ENCODE measurements around the gene PRTG.

The PRTG gene

GRCh38 chr15:55586808-55587207 is 156.1 kb downstream of the PRTG start:
- H3K4me2 ChIP-seq (ENCODE audit: low read length, poor library complexity, severe bottlenecking): peak overlapping the region; percentile 86
- no peak overlapping the region for H2AFZ ChIP-seq (ENCODE audit: low read depth, low read length)
- H2AK5ac ChIP-seq (ENCODE audit: low read length, severe bottlenecking): no peak overlapping the region
- H2BK15ac ChIP-seq (ENCODE audit: low read depth, poor library complexity, severe bottlenecking): no peak overlapping the region
- no peaks in the 10 kb centered on the region for H3K9me3 ChIP-seq (ENCODE audit: control insufficient read depth, low read length)
- peak; percentile 28 for DNase-seq
- H3K27ac ChIP-seq (ENCODE audit: low read length, poor library complexity, severe bottlenecking): no peak overlapping the region
- H2BK12ac ChIP-seq (ENCODE audit: low read length in 2 of 2): no peak overlapping the region
- peaks cover 2% of the 10 kb centered on the region for H3K4me1 ChIP-seq (ENCODE audit: control insufficient read depth, insufficient read depth, low read depth, low read length)
- H3K36me3 ChIP-seq (ENCODE audit: control insufficient read depth in 1 of 2, insufficient read depth in 2 of 2, low read depth in 1 of 2, low read length in 2 of 2): no peaks in the 10 kb centered on the region
- H3K9ac ChIP-seq (ENCODE audit: low read length): peak overlapping the region; percentile 91
- no peak overlapping the region for H2BK120ac ChIP-seq (ENCODE audit: low read depth, low read length)
- H3K23ac ChIP-seq (ENCODE audit: low read length in 2 of 2): no peak overlapping the region
- no peak overlapping the region for H3K14ac ChIP-seq (ENCODE audit: low read length in 2 of 2)
- H4K91ac ChIP-seq (ENCODE audit: low read length): no peak overlapping the region
- H3K79me1 ChIP-seq (replicated peaks; ENCODE audit: low read length, poor library complexity, severe bottlenecking): peaks cover 9% of the 10 kb centered on the region
- H3K27me3 ChIP-seq (ENCODE audit: control insufficient read depth in 1 of 2, insufficient read depth in 1 of 2, low read length in 2 of 2): no peaks in the 10 kb centered on the region
- H4K8ac ChIP-seq (ENCODE audit: low read length): no peak overlapping the region
- H3K18ac ChIP-seq (ENCODE audit: low read depth in 1 of 2, low read length in 2 of 2): no peak overlapping the region
- WGBS: 76% methylated on average over 3 of the region's 3 CpGs
- H3K4me3 ChIP-seq (ENCODE audit: insufficient read depth in 1 of 2, low read depth in 1 of 2, low read length in 2 of 2): peak overlapping the region in 1 of 2 experiments; percentile 83
- H3K4ac ChIP-seq (ENCODE audit: low read depth in 1 of 2, low read length in 2 of 2): no peak overlapping the region
- no peak overlapping the region for H2BK5ac ChIP-seq (ENCODE audit: low read depth, low read length, poor library complexity, severe bottlenecking)

GRCh38 chr15:55576943-55577342 is 166.0 kb downstream of the PRTG start:
- H3K9me3 ChIP-seq (ENCODE audit: control insufficient read depth, low read length): no peaks in the 10 kb centered on the region
- H3K18ac ChIP-seq (ENCODE audit: low read depth in 1 of 2, low read length in 2 of 2): no peak overlapping the region
- H3K23ac ChIP-seq (ENCODE audit: low read length in 2 of 2): no peak overlapping the region
- no peak overlapping the region for H2AFZ ChIP-seq (ENCODE audit: low read depth, low read length)
- no peak for DNase-seq
- no peak overlapping the region for H2BK5ac ChIP-seq (ENCODE audit: low read depth, low read length, poor library complexity, severe bottlenecking)
- WGBS: 69% methylated on average over 6 of the region's 6 CpGs
- H3K4me1 ChIP-seq (ENCODE audit: control insufficient read depth, insufficient read depth, low read depth, low read length): no peaks in the 10 kb centered on the region
- H3K4ac ChIP-seq (ENCODE audit: low read depth in 1 of 2, low read length in 2 of 2): no peak overlapping the region
- H4K91ac ChIP-seq (ENCODE audit: low read length): no peak overlapping the region
- no peak overlapping the region for H4K8ac ChIP-seq (ENCODE audit: low read length)
- H3K14ac ChIP-seq (ENCODE audit: low read length in 2 of 2): no peak overlapping the region
- no peaks in the 10 kb centered on the region for H3K27me3 ChIP-seq (ENCODE audit: control insufficient read depth in 1 of 2, insufficient read depth in 1 of 2, low read length in 2 of 2)
- no peak overlapping the region for H3K27ac ChIP-seq (ENCODE audit: low read length, poor library complexity, severe bottlenecking)
- no peak overlapping the region for H2BK120ac ChIP-seq (ENCODE audit: low read depth, low read length)
- peaks cover 7% of the 10 kb centered on the region for H3K79me1 ChIP-seq (replicated peaks; ENCODE audit: low read length, poor library complexity, severe bottlenecking)
- H2BK15ac ChIP-seq (ENCODE audit: low read depth, poor library complexity, severe bottlenecking): no peak overlapping the region
- no peak overlapping the region for H3K4me2 ChIP-seq (ENCODE audit: low read length, poor library complexity, severe bottlenecking)
- H3K4me3 ChIP-seq (ENCODE audit: insufficient read depth in 1 of 2, low read depth in 1 of 2, low read length in 2 of 2): no peak overlapping the region
- no peak overlapping the region for H2BK12ac ChIP-seq (ENCODE audit: low read length in 2 of 2)
- no peaks in the 10 kb centered on the region for H3K36me3 ChIP-seq (ENCODE audit: control insufficient read depth in 1 of 2, insufficient read depth in 2 of 2, low read depth in 1 of 2, low read length in 2 of 2)
- no peak overlapping the region for H3K9ac ChIP-seq (ENCODE audit: low read length)
- H2AK5ac ChIP-seq (ENCODE audit: low read length, severe bottlenecking): no peak overlapping the region

- Histone ChIP-seq H3K9ac (ENCODE audit: low read length) (no peak overlapping the region), H3K4me3 (ENCODE audit: insufficient read depth in 1 of 2, low read depth in 1 of 2, low read length in 2 of 2) (no peak overlapping the region), H3K4ac (ENCODE audit: low read depth in 1 of 2, low read length in 2 of 2) (no peak overlapping the region), H2BK5ac (ENCODE audit: low read depth, low read length, poor library complexity, severe bottlenecking) (no peak overlapping the region), H3K36me3 (ENCODE audit: control insufficient read depth in 1 of 2, insufficient read depth in 2 of 2, low read depth in 1 of 2, low read length in 2 of 2) (peaks cover 0 to 2% of the 10 kb centered on the region in 2 experiments), H2BK15ac (ENCODE audit: low read depth, poor library complexity, severe bottlenecking) (no peak overlapping the region), H2AFZ (ENCODE audit: low read depth, low read length) (no peak overlapping the region), H3K4me1 (ENCODE audit: control insufficient read depth, insufficient read depth, low read depth, low read length) (no peaks in the 10 kb centered on the region), H4K91ac (ENCODE audit: low read length) (no peak overlapping the region), H3K23ac (ENCODE audit: low read length in 2 of 2) (no peak overlapping the region), H3K14ac (ENCODE audit: low read length in 2 of 2) (no peak overlapping the region), H3K18ac (ENCODE audit: low read depth in 1 of 2, low read length in 2 of 2) (no peak overlapping the region), H2BK12ac (ENCODE audit: low read length in 2 of 2) (no peak overlapping the region), H2BK120ac (ENCODE audit: low read depth, low read length) (no peak overlapping the region), H2AK5ac (ENCODE audit: low read length, severe bottlenecking) (no peak overlapping the region), H4K8ac (ENCODE audit: low read length) (no peak overlapping the region), H3K27me3 (ENCODE audit: control insufficient read depth in 1 of 2, insufficient read depth in 1 of 2, low read length in 2 of 2) (no peaks in the 10 kb centered on the region), H3K9me3 (ENCODE audit: control insufficient read depth, low read length) (no peaks in the 10 kb centered on the region), H3K27ac (ENCODE audit: low read length, poor library complexity, severe bottlenecking) (no peak overlapping the region), H3K4me2 (ENCODE audit: low read length, poor library complexity, severe bottlenecking) (no peak overlapping the region), H3K79me1 (replicated peaks; ENCODE audit: low read length, poor library complexity, severe bottlenecking) (peaks cover 16% of the 10 kb centered on the region)
- no CpG with 5 or more reads among the region's 2 CpGs for WGBS
- DNase-seq: no peak
Measured at GRCh38 chr15:55574096-55574495, 168.9 kb downstream of the PRTG start.

- no peak overlapping the region for H3K4me3 ChIP-seq (ENCODE audit: insufficient read depth in 1 of 2, low read depth in 1 of 2, low read length in 2 of 2)
- H3K36me3 ChIP-seq (ENCODE audit: control insufficient read depth in 1 of 2, insufficient read depth in 2 of 2, low read depth in 1 of 2, low read length in 2 of 2): peaks cover 0 to 2% of the 10 kb centered on the region in 2 experiments
- H3K4ac ChIP-seq (ENCODE audit: low read depth in 1 of 2, low read length in 2 of 2): no peak overlapping the region
- H3K9me3 ChIP-seq (ENCODE audit: control insufficient read depth, low read length): no peaks in the 10 kb centered on the region
- H3K14ac ChIP-seq (ENCODE audit: low read length in 2 of 2): no peak overlapping the region
- no peak overlapping the region for H2AK5ac ChIP-seq (ENCODE audit: low read length, severe bottlenecking)
- no peak overlapping the region for H4K8ac ChIP-seq (ENCODE audit: low read length)
- no peak overlapping the region for H4K91ac ChIP-seq (ENCODE audit: low read length)
- no peak for DNase-seq
- H2BK12ac ChIP-seq (ENCODE audit: low read length in 2 of 2): no peak overlapping the region
- no peaks in the 10 kb centered on the region for H3K27me3 ChIP-seq (ENCODE audit: control insufficient read depth in 1 of 2, insufficient read depth in 1 of 2, low read length in 2 of 2)
- H2AFZ ChIP-seq (ENCODE audit: low read depth, low read length): no peak overlapping the region
- H3K9ac ChIP-seq (ENCODE audit: low read length): no peak overlapping the region
- H2BK15ac ChIP-seq (ENCODE audit: low read depth, poor library complexity, severe bottlenecking): no peak overlapping the region
- no peak overlapping the region for H2BK120ac ChIP-seq (ENCODE audit: low read depth, low read length)
- no peak overlapping the region for H3K4me2 ChIP-seq (ENCODE audit: low read length, poor library complexity, severe bottlenecking)
- peaks cover 16% of the 10 kb centered on the region for H3K79me1 ChIP-seq (replicated peaks; ENCODE audit: low read length, poor library complexity, severe bottlenecking)
- no peaks in the 10 kb centered on the region for H3K4me1 ChIP-seq (ENCODE audit: control insufficient read depth, insufficient read depth, low read depth, low read length)
- no peak overlapping the region for H3K18ac ChIP-seq (ENCODE audit: low read depth in 1 of 2, low read length in 2 of 2)
- H3K23ac ChIP-seq (ENCODE audit: low read length in 2 of 2): no peak overlapping the region
- no peak overlapping the region for H2BK5ac ChIP-seq (ENCODE audit: low read depth, low read length, poor library complexity, severe bottlenecking)
- H3K27ac ChIP-seq (ENCODE audit: low read length, poor library complexity, severe bottlenecking): no peak overlapping the region
Measured at GRCh38 chr15:55573224-55573623, 169.7 kb downstream of the PRTG start.

Data from mesenchymal stem cell (in vitro differentiated cells and primary cell).